Stimulated activated CD4-positive, alpha-beta T cell treated with anti-CD3 and anti-CD28 coated beads, Interleukin-15, amount 100 ng/mL, for 48 hours (primary cell): ENCODE data around the gene SEMA3B.
"Not testable (repeated sequence)": the region's sequence is repeated elsewhere in the genome, so short reads cannot be mapped to it uniquely, and the experiment has no call there.

Experiments used
- DNase-seq, 2 donors: peaks; one replicate each; pipeline ENCODE4 v3.0.0-alpha.2; 2020; ENCODE audit warnings: low read depth in 2 of 2

SEMA3B gene

DNA sequence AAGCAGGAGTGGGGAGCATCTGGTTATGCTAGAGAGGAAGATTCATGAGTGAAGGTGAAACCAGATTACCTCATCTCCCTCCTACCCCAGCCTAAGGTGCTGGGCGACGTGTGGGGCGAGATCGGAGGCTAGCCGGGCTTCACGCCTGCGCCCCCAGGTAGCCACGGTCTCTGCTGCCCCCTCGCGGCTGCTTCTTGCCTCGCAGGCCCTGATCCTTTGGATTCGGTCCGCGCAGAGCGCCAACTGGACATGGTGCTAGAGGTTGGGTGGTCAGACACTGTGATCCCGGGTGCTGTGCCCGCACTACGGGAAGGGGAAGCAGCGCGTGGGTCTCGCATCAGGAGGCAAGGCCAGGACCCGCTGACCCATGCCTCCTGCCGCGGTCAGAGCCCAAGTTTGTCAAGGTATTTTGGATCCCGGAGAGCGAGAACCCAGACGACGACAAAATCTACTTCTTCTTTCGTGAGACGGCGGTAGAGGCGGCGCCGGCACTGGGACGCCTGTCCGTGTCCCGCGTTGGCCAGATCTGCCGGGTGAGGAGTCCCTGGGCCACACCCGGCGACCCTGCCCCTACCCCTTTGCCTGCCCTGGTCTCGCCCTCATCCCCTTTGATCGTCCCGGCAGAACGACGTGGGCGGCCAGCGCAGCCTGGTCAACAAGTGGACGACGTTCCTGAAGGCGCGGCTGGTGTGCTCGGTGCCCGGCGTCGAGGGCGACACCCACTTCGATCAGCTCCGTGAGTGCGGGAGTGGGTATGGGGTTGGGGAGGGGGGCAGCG, 4.2 kb downstream of the SEMA3B start:
- peak; percentile 79 to 89 for DNase-seq

- no peak for DNase-seq
Measured at GRCh38 chr3:50273689-50274065, 4.7 kb downstream of the SEMA3B start.

DNA sequence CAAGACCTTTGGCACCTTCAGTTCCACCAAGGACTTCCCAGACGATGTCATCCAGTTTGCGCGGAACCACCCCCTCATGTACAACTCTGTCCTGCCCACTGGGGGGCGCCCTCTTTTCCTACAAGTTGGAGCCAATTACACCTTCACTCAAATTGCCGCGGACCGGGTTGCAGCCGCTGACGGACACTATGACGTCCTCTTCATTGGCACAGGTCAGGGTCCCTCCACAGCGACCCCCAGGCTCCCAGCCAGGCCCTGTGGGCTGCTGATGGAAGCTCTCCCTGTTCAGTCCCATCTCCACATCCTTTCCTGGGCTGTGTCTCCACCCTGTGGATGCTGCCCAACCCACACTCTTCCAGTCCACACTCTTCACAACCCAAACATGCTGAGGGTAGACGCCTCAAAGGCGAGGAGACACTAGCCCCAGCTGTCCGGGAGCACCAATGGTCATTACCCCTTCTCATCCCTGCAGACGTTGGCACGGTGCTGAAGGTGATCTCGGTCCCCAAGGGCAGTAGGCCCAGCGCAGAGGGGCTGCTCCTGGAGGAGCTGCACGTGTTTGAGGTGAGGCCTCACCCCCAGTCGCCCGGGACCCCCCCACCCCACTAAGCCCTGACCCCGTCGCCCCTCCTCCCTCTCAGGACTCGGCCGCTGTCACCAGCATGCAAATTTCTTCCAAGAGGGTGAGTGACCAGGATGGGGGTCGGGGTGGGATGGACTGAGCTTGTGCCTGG, 5.6 kb downstream of the SEMA3B start:
- DNase-seq = peak; percentile 65 to 68

DNA sequence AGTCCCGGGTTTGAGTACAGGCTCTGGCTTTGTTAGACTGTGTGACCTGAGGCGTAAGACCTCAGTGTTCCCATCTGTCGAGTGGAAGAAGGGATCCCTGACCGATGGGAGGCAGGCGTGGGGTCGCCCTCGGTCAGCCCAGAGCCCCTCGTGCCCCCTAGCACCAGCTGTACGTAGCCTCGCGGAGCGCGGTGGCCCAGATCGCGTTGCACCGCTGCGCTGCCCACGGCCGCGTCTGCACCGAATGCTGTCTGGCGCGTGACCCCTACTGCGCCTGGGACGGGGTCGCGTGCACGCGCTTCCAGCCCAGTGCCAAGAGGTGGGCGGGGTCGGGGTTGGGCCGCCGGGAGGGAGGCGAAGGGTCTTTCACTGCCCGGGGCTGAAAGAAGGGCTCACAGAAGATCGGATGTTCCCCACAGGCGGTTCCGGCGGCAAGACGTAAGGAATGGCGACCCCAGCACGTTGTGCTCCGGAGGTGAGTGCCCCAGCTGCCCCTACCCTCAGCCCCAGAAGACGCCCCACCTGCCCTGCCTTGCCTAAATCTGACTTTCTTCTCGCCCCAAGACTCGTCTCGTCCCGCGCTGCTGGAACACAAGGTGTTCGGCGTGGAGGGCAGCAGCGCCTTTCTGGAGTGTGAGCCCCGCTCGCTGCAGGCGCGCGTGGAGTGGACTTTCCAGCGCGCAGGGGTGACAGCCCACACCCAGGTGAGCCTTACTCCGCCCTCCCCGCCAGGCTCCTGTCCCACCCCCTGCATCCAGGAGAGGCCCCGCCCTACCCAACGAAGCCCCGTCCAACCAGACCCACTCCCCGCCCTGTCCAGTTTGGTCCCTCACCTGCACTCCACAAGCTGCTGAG, 6.4 kb downstream of the SEMA3B start:
- DNase-seq = no peak

DNA sequence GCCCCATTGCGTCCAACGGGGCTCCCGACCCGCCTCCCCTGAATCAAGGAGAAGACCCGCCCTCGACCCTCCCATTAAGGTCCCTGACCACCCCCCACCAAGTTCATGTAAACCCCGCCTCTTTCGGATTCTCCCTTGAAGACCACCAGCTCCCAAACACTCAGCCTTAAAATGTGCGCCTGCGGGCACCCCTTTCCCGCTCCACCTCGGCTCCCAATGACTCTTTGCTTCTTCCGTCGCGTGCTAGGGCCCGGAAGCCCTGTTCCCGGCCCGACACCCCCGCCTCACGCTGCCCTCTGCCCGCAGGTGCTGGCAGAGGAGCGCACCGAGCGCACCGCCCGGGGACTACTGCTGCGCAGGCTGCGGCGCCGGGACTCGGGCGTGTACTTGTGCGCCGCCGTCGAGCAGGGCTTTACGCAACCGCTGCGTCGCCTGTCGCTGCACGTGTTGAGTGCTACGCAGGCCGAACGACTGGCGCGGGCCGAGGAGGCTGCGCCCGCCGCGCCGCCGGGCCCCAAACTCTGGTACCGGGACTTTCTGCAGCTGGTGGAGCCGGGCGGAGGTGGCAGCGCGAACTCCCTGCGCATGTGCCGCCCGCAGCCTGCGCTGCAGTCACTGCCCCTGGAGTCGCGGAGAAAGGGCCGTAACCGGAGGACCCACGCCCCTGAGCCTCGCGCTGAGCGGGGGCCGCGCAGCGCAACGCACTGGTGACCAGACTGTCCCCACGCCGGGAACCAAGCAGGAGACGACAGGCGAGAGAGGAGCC, 7.2 kb downstream of the SEMA3B start:
- no peak for DNase-seq

DNA sequence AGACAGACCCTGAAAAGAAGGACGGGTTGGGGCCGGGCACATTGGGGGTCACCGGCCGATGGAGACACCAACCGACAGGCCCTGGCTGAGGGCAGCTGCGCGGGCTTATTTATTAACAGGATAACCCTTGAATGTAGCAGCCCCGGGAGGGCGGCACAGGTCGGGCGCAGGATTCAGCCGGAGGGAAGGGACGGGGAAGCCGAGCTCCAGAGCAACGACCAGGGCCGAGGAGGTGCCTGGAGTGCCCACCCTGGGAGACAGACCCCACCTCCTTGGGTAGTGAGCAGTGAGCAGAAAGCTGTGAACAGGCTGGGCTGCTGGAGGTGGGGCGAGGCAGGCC, 7.8 kb downstream of the SEMA3B start:
- no peak for DNase-seq

GRCh38 chr3:50278123-50278879, 9.4 kb downstream of the SEMA3B start:
- DNase-seq = no peak

DNA sequence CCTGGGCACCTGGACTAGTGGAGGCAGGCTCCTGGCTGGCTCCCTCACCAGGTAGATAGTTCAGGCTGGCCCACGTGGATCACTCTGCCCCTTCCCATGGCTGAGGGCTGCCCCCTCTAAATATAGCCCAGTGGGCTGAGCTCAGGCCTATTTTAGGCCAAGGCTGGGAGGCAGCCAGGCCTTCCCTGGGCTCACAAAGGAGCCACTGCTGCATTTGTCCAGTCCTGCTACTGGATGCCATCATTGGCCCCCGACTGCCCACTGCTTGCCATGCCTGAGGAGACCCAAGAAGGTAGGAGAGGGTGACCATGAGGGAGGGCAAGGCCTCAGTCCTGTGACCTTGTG, 9.9 kb downstream of the SEMA3B start, which contains the start of gene LSMEM2:
LSMEM2 (plus strand) TSS at position 208 of the 345 bp plus-strand sequence; CDS start at position 235, 27 bp downstream.
- no peak for DNase-seq

GRCh38 chr3:50279255-50280016, 10.5 kb downstream of the SEMA3B start:
- no peak for DNase-seq

- DNase-seq = not testable (repeated sequence)
Measured at GRCh38 chr3:50284121-50284520, 15.2 kb downstream of the SEMA3B start.

DNA sequence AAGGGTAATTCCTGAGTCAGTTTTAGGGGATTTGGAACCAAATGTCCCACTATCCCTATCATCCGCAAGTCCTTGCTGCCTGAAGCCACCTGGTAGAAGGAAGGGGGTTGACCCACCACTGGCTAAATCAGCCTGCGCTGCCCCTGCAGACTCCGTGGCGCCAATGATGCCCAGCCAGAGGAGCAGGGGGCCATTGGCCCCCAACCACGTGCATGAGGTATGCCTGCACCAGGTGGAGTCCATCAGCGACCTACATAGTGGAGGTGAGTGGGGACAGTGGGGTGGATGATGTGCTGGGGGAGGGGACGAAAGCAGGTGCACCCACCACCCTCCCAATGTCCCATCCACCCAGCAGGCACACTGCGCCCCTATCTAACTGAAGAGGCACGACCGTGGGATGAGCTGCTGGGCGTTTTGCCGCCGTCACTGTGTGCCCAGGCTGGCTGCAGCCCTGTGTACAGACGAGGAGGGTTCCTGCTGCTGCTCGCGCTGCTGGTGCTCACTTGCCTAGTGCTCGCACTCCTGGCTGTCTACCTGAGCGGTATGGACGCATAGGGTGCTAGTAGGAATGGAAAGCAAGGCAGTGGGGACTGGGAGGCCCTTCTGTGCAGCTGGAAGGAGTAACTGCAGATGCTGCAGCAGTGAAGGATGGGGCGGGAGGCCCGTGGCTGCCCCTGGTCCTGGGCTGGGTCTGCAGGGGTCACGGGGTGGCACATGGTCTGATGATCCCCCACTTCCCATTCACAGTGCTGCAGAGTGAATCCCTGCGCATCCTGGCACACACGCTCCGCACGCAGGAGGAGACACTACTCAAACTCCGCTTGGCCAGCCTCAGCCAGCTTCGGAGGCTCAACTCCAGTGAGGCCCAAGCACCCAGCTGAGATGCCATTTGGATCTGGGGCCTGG, 17.6 kb downstream of the SEMA3B start:
- no peak for DNase-seq

DNA sequence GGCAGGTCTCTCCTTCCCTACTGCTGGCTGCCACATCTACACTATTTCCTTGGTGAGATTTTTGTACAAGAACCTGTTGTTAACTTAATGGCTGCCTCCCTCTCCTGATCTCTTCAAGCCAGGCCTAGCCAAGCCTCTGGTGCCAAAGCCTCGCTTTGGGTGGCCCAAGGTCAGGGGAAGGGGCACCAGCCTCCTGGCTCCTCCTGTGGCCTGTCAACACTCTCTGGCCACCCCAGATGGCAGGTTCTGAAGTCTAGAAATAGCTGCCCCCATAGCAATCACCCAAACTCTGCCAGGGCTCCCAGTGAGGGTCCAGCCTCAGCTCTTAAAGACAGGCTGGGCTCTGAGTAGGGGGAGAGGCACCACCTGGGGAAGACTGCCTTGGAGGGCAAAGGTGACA, 18.3 kb downstream of the SEMA3B start:
- DNase-seq = no peak

DNA sequence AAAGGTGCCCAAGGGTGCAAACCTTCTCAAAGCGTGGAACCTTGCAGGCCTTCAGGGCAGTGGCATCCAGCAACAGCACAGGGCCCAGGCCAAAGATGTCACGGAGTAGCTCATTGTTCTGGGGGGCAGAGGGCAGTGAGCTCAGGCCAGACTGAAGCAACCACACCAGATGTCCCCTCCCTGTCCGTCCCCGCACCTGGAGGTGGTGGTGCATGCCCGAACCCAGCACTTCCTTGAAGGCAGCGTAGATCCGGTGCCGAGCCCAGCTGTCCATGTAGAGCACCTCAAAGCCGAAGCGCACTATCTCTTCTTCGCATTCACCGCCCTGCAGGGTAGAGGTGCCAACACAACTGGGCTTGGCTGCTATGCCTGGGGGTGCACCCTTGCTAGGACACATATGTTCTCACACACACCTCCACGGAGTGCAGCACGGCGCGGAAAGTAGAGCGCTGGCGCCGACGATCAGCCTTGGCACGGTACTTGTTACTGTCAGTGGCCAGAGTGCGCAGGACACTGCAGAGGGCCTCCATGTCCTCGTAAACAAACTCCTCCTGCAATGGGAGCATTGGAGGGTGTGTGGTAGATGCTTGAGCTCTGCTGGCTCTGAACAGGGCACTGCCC, 19.6 kb downstream of the SEMA3B start:
- no peak for DNase-seq

DNA sequence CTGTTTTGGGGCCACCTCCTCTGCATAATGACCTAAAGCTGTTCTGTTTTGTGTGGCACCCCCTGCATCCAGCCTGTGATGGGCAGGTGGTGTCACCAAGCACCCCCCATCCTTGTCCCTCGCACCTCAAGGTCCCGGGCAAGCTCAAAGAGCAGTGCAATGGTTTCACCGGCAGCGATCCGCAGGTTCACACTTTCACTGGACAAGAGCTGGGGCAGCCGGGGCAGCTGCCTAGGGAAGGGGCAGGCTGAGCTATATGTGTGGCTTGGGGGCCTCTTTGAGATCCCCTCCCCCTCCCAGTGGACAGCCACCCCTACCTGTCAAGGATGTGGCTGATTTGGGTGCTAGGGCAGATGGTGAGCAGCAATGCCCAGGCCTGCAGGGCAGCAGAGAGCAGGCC, 20.2 kb downstream of the SEMA3B start:
- no peak for DNase-seq

- DNase-seq = no peak
Measured at GRCh38 chr3:50290161-50290641, 21.3 kb downstream of the SEMA3B start.

DNA sequence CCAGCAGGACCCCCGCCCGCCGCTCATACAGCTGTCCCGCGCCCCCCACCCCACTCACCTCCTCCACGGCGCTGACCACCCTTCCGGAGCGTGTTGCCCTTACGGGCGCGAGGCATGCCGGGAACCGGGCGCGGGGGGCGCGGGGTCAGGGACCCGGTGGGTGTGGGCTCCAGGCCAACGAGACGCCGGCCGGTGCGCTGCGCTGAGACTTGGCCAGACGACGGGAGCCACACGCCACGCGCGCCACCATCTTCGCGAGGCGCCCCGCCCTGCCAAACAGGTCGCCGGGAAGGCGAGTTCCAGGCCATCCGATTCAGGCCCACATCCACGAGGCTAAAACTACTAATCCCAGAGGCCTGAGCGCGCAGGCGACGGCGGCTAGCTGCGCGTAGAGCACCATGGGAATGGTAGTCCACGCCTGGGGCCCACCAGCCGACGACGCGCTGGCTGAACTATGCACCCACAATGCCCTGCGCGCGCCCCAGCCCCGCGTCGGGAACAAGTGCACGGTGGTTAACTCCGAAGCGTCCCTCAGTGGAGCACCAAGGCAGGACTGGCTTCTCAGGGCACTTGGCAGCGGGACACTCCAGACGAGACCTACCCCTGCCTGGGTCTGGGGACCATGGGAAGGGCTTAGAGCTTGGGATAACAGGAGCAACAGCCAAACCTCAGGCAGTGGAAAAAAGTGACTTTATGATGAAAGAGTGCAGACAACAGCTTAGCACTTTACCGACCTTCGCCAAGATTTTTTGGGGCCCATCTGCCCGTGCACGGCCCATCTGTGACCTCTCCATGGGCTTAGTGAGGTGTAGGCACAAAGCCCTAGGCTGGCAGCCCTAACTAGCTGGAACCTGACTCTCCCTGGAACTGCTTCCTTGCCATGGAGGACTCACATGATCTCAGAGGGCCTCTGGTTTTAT, 23.5 kb downstream of the SEMA3B start, which contains the start of gene IFRD2:
IFRD2 (minus strand) TSS at position 271 of the 920 bp plus-strand sequence; CDS start at position 116, 155 bp downstream.
- peak; percentile 94 to 95 for DNase-seq

GRCh38 chr3:50293079-50293801, 24.3 kb downstream of the SEMA3B start:
- no peak for DNase-seq
